ENCODE measurements around the gene S100B. TPM values are rescaled to one million over a fixed set of nuclear protein-coding genes. Genes with fewer than 3 reads are reported as not detected.
A peak's percentile ranks its signal among the peaks of the same experiment; 100 is the strongest.

S100B gene
- total and polyA plus RNA-seq, 9 of the 15 experiments (the other 6 are each of a cell fraction or from before 2014, with no cell fraction given), result not detected

GRCh38 chr21:46651121-46651520, 46.2 kb upstream of the S100B start (continued):
- TF ChIP-seq, protein P1, sequence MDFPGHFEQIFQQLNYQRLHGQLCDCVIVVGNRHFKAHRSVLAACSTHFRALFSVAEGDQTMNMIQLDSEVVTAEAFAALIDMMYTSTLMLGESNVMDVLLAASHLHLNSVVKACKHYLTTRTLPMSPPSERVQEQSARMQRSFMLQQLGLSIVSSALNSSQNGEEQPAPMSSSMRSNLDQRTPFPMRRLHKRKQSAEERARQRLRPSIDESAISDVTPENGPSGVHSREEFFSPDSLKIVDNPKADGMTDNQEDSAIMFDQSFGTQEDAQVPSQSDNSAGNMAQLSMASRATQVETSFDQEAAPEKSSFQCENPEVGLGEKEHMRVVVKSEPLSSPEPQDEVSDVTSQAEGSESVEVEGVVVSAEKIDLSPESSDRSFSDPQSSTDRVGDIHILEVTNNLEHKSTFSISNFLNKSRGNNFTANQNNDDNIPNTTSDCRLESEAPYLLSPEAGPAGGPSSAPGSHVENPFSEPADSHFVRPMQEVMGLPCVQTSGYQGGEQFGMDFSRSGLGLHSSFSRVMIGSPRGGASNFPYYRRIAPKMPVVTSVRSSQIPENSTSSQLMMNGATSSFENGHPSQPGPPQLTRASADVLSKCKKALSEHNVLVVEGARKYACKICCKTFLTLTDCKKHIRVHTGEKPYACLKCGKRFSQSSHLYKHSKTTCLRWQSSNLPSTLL (IDR thresholded peaks at IDR 0.05), result no peak

GRCh38 chr21:46650476-46651098, 45.7 kb upstream of the S100B start:
- 91% methylated on average over 14 of the region's 14 CpGs for WGBS (ENCODE audit: insufficient coverage, low coverage, missing lambda C conversion rate)
- intact Hi-C loops (cut with micrococcal nuclease), result no loop called here
- no peak overlapping the region for H3K27ac ChIP-seq (ENCODE audit: extremely low read depth, low read depth, low read length)
- no peaks in the 10 kb centered on the region for H3K79me2 ChIP-seq (ENCODE audit: control insufficient read depth, insufficient read depth, low read length)
- peak overlapping the region in 1 of 2 experiments; percentile 40; a peak in 1 of 4 replicates for H3K9ac ChIP-seq (ENCODE audit: insufficient read depth in 1 of 2, low read depth in 2 of 2, low read length in 2 of 2)
- H3K4me1 ChIP-seq (replicated peaks in 1 of 2; ENCODE audit: control insufficient read depth in 2 of 2, insufficient read depth in 2 of 2, low read length in 2 of 2), result no peaks in the 10 kb centered on the region
- no peak overlapping the region for H3K4me2 ChIP-seq (ENCODE audit: insufficient read depth, low read length)
- DNase-seq (ENCODE audit: extremely low read depth in 1 of 4, low spot score in 3 of 4) (no peak), ATAC-seq (no peak), FAIRE-seq (no peak)
- BruUV-seq (replicated peaks), result no TSS peak
- H4K20me1 ChIP-seq (replicated peaks; ENCODE audit: control insufficient read depth, insufficient read depth, low read length), result no peaks in the 10 kb centered on the region
- H3K4me3 ChIP-seq, result no peak overlapping the region
- in situ Hi-C loops (cut with MboI), result no loop called here
- no peaks in the 10 kb centered on the region for H3K9me1 ChIP-seq (ENCODE audit: control insufficient read depth, insufficient read depth, low read length)
- no peak overlapping the region for H2AFZ ChIP-seq (ENCODE audit: low read depth, low read length)
- ChIA-PET POLR2A (interaction anchor here (0.9 kb wide), 1 partner anchor 15 kb away, joined by 5 read pairs; no protein-coding TSS in a partner anchor), CTCF (ENCODE audit: low intra/inter-chr PET ratio) (no interaction called here)
- no peaks in the 10 kb centered on the region for H3K27me3 ChIP-seq (ENCODE audit: control insufficient read depth in 2 of 2, insufficient read depth in 2 of 2, low read length in 2 of 2)
- peaks cover 79% of the 10 kb centered on the region for H3K36me3 ChIP-seq (ENCODE audit: control insufficient read depth, insufficient read depth, low read length)
- H3K9me3 ChIP-seq (replicated peaks; ENCODE audit: control insufficient read depth, insufficient read depth, low read depth, low read length), result peaks cover 9% of the 10 kb centered on the region; the same call in 1 of the 2 replicates
- TF ChIP-seq ZNF23 (CRISPR knock-in tag; IDR thresholded peaks at IDR 0.05) (no peak), ETS2 (tag; IDR thresholded peaks at IDR 0.05; ENCODE audit: borderline replicate concordance, poor library complexity, severe bottlenecking) (no peak), LCOR (CRISPR knock-in tag; IDR thresholded peaks at IDR 0.05) (no peak), TRIM28 (IDR thresholded peaks at IDR 0.05) (no peak), ZBTB40 (IDR thresholded peaks at IDR 0.05) (no peak), ZBTB40 (CRISPR knock-in tag; IDR thresholded peaks at IDR 0.05) (no peak), TEAD2 (tag; IDR thresholded peaks at IDR 0.05) (no peak), PYGO2 (tag; IDR thresholded peaks at IDR 0.05) (no peak)

Measured in K562 (cell line).